AG10803 (cell line): Measurements from ENCODE around the gene C20orf202.

Experiments used
- DNase-seq: peaks from one replicate; pipeline ENCODE4 v3.0.0; 2010; ENCODE audit warnings: low read depth
- H3K4me3 ChIP-seq: 2 replicates; pipeline ENCODE4 v1.5.1; 2011; ENCODE audit warnings: mild to moderate bottlenecking, low read length, control low read depth
- TF ChIP-seq, protein P1 (sequence below): conservative IDR thresholded peaks from 2 replicates; pipeline ENCODE4 v1.5.1; 2011; ENCODE audit warnings: mild to moderate bottlenecking, low read length, control low read depth, inconsistent platforms

Gene C20orf202

GRCh38 chr20:1225783-1226654 is 22.8 kb downstream of the C20orf202 start, which contains the start of gene RAD21L1:
TSS of gene RAD21L1 (plus strand) at chr20:1226044. CDS start at chr20:1228454, 2,410 bp downstream.
- TF ChIP-seq, protein P1, sequence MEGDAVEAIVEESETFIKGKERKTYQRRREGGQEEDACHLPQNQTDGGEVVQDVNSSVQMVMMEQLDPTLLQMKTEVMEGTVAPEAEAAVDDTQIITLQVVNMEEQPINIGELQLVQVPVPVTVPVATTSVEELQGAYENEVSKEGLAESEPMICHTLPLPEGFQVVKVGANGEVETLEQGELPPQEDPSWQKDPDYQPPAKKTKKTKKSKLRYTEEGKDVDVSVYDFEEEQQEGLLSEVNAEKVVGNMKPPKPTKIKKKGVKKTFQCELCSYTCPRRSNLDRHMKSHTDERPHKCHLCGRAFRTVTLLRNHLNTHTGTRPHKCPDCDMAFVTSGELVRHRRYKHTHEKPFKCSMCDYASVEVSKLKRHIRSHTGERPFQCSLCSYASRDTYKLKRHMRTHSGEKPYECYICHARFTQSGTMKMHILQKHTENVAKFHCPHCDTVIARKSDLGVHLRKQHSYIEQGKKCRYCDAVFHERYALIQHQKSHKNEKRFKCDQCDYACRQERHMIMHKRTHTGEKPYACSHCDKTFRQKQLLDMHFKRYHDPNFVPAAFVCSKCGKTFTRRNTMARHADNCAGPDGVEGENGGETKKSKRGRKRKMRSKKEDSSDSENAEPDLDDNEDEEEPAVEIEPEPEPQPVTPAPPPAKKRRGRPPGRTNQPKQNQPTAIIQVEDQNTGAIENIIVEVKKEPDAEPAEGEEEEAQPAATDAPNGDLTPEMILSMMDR: no peak
- DNase-seq: peak; percentile 62
- peak within 1 kb of the TSS; percentile 66 for H3K4me3 ChIP-seq

DNA sequence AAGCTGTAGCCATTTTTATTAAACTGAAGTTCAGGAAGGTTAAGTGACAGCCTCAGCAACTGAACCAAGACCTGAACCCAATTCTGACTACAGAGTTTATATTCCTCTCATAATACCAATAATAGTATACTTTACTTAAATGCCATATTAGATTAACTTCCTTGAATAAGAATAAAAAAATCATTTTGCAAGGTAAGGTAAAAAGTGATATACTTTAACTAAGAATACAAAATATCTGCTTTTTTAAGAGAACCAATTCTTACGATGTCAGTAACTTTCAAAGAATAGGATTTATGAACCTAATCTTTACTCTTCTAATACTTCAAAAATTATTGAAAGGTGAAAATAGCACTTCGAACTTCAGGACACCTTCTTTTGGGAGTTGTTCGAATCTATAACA is 26.3 kb downstream of the C20orf202 start:
- DNase-seq: no peak
- TF ChIP-seq, protein P1: no peak
- no peak overlapping the region for H3K4me3 ChIP-seq

GRCh38 chr20:1232286-1233111 is 29.2 kb downstream of the C20orf202 start:
- TF ChIP-seq, protein P1: no peak
- no peak overlapping the region for H3K4me3 ChIP-seq
- DNase-seq: no peak

GRCh38 chr20:1240549-1240948 is 37.3 kb downstream of the C20orf202 start:
- DNase-seq: no peak
- TF ChIP-seq, protein P1: no peak
- H3K4me3 ChIP-seq: no peak overlapping the region

DNA sequence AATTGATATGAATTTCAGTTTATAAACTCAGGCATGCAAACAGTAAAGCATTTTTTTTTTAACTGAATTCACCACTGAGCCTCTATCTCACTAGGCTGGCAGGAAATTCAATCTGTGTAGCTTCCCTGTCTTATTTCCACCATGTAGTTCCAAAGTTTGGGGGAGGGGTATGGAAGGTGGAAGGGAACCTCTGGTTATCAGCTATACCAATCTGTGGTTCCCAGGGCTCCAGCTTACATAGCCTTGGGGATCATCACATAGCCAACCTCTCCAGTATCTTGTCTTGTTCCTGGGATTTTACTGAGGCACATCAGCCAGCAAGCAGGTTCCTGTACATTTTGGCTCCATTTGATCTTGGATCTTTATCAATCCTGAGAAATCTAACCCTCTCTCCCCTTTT is 38.2 kb downstream of the C20orf202 start:
- TF ChIP-seq, protein P1: no peak
- DNase-seq: no peak
- no peak overlapping the region for H3K4me3 ChIP-seq

GRCh38 chr20:1242099-1242498 is 38.8 kb downstream of the C20orf202 start:
- H3K4me3 ChIP-seq: no peak overlapping the region
- TF ChIP-seq, protein P1: no peak
- DNase-seq: no peak
